Measurements from ENCODE around the gene GREB1L.

Gene GREB1L

GRCh38 chr18:21489119-21489750 is 247.2 kb downstream of the GREB1L start:
- DNase-seq (ENCODE audit: low read depth): no peak

- no peak for DNase-seq (ENCODE audit: low read depth)
These were observed 248.0 kb downstream of the GREB1L start for GRCh38 chr18:21489919-21490495.

GRCh38 chr18:21490748-21491147 is 248.7 kb downstream of the GREB1L start:
- no peak for DNase-seq (ENCODE audit: low read depth)

- DNase-seq (ENCODE audit: low read depth): no peak
These were observed 254.3 kb downstream of the GREB1L start for GRCh38 chr18:21496277-21496835.

- no peak for DNase-seq (ENCODE audit: low read depth)
These were observed 258.0 kb downstream of the GREB1L start for GRCh38 chr18:21499997-21500396.

- no peak for DNase-seq (ENCODE audit: low read depth)
These were observed 260.6 kb downstream of the GREB1L start for GRCh38 chr18:21502661-21503060.

- DNase-seq (ENCODE audit: low read depth): no peak
These were observed 266.1 kb downstream of the GREB1L start for GRCh38 chr18:21507913-21508701.

- DNase-seq (ENCODE audit: low read depth): no peak
These were observed 267.0 kb downstream of the GREB1L start for GRCh38 chr18:21509062-21509461.

GRCh38 chr18:21513292-21513691 is 271.3 kb downstream of the GREB1L start:
- no peak for DNase-seq (ENCODE audit: low read depth)

GRCh38 chr18:21513741-21514140 is 271.7 kb downstream of the GREB1L start:
- no peak for DNase-seq (ENCODE audit: low read depth)

GRCh38 chr18:21522530-21522929 is 280.5 kb downstream of the GREB1L start:
- DNase-seq (ENCODE audit: low read depth): no peak

- no peak for DNase-seq (ENCODE audit: low read depth)
These were observed 283.9 kb downstream of the GREB1L start for GRCh38 chr18:21525916-21526315.

GRCh38 chr18:21526463-21526862 is 284.4 kb downstream of the GREB1L start:
- no peak for DNase-seq (ENCODE audit: low read depth)

- no peak for DNase-seq (ENCODE audit: low read depth)
These were observed 292.3 kb downstream of the GREB1L start for GRCh38 chr18:21534327-21534726.

- no peak for DNase-seq (ENCODE audit: low read depth)
These were observed 296.2 kb downstream of the GREB1L start for GRCh38 chr18:21538230-21538629.

- DNase-seq (ENCODE audit: low read depth): no peak
These were observed 304.4 kb downstream of the GREB1L start for GRCh38 chr18:21546423-21546822.

GRCh38 chr18:21548647-21549046 is 306.6 kb downstream of the GREB1L start:
- DNase-seq (ENCODE audit: low read depth): no peak

GRCh38 chr18:21550510-21550970 is 308.5 kb downstream of the GREB1L start:
- DNase-seq (ENCODE audit: low read depth): no peak

- no peak for DNase-seq (ENCODE audit: low read depth)
These were observed 315.7 kb downstream of the GREB1L start for GRCh38 chr18:21557607-21558253.

- no peak for DNase-seq (ENCODE audit: low read depth)
These were observed 317.2 kb downstream of the GREB1L start for GRCh38 chr18:21559195-21559594.

GRCh38 chr18:21571772-21572171 is 329.7 kb downstream of the GREB1L start:
- no peak for DNase-seq (ENCODE audit: low read depth)

All from stimulated activated CD8-positive, alpha-beta memory T cell treated with anti-CD3 and anti-CD28 coated beads, Interleukin-12 subunit alpha, Interleukin-12 subunit beta, amount 100 ng/mL, for 4 hours (primary cell).